Suprapubic skin (tissue), 4 donors: ENCODE results near the gene LAMA3. TPM values are rescaled to one million over a fixed set of nuclear protein-coding genes. Genes with fewer than 3 reads are reported as not detected.

Experiments used
- DNase-seq, 2 donors: peaks; one replicate each; pipeline ENCODE4 v3.0.0-alpha.2; 2019; ENCODE audit warnings: low spot score in 2 of 2
- H3K27ac ChIP-seq: fragments of 200-600 bp; sonication (generic); one replicate; pipeline ENCODE4 v1.5.1; 2019
- H3K27me3 ChIP-seq: fragments of 200-600 bp; sonication (generic); one replicate; pipeline ENCODE4 v1.5.1; 2019
- H3K36me3 ChIP-seq: fragments of 200-600 bp; sonication (generic); one replicate; pipeline ENCODE4 v1.5.1; 2019
- H3K4me1 ChIP-seq: fragments of 200-600 bp; sonication (generic); one replicate; pipeline ENCODE4 v1.5.1; 2019
- H3K4me3 ChIP-seq: fragments of 200-600 bp; sonication (generic); one replicate; pipeline ENCODE4 v1.5.1; 2019; ENCODE audit warnings: mild to moderate bottlenecking
- H3K9me3 ChIP-seq: fragments of 200-600 bp; sonication (generic); one replicate; pipeline ENCODE4 v1.5.1; 2019
- CTCF ChIP-seq, 2 donors: fragments of 200-600 bp in 1 of 2; fragments of 450-650 bp in 1 of 2; sonication (generic) in 1 of 2; IDR thresholded peaks; one replicate each; pipeline ENCODE4 v1.5.1; 2016 to 2019; ENCODE audit warnings: antibody characterized with exemption in 2 of 2, mild to moderate bottlenecking in 1 of 2, moderate library complexity in 1 of 2
- EP300 ChIP-seq: sonication (generic); formaldehyde crosslinking; IDR thresholded peaks from one replicate; pipeline ENCODE4 v1.6.1; 2017; ENCODE audit warnings: antibody characterized with exemption
- POLR2A ChIP-seq, 2 donors: fragments of 450-650 bp; IDR thresholded peaks; one replicate each; pipeline ENCODE4 v1.6.1; 2017; ENCODE audit warnings: antibody characterized with exemption in 2 of 2, mild to moderate bottlenecking in 2 of 2, moderate library complexity in 2 of 2
- POLR2AphosphoS5 ChIP-seq, 3 donors: sonication (generic); formaldehyde crosslinking; IDR thresholded peaks; one replicate each; pipeline ENCODE4 v1.6.1; 2017; ENCODE audit warnings: antibody characterized with exemption in 3 of 3
- WGBS: methylation state at CpG from one replicate; pipeline ENCODE4 v1.1.5; 2018; 5-methylcytosine and 5-hydroxymethylcytosine counted together
- total RNA-seq, 4 donors: library from RNA; depleted of rRNA; stranded (reverse); fragments of >200 nt; gene quantifications; one replicate each; pipeline ENCODE4 v1.1.0, GENCODE V29; 2016

LAMA3 gene
- total RNA-seq, 4 donors from 2014 or later: 233 to 370 (median 253) TPM

GRCh38 chr18:23853448-23854195 lies 164.4 kb downstream of the LAMA3 start:
- Histone ChIP-seq H3K36me3 (peaks cover 15% of the 10 kb centered on the region), H3K4me3 (no peak overlapping the region), H3K27ac (no peak overlapping the region), H3K9me3 (no peaks in the 10 kb centered on the region), H3K4me1 (peaks cover 8% of the 10 kb centered on the region), H3K27me3 (no peaks in the 10 kb centered on the region)
- TF ChIP-seq EP300 (no peak), POLR2A (IDR thresholded peaks at IDR 0.05) (no peak), POLR2AphosphoS5 (IDR thresholded peaks at IDR 0.05) (no peak), CTCF (IDR thresholded peaks at IDR 0.05) (no peak)
- no peak for DNase-seq
- WGBS: 85% methylated on average over 7 of the region's 8 CpGs

GRCh38 chr18:23855721-23856120 lies 166.5 kb downstream of the LAMA3 start:
- WGBS: 93% methylated on average over 5 of the region's 5 CpGs
- Histone ChIP-seq H3K4me3 (no peak overlapping the region), H3K27ac (no peak overlapping the region), H3K36me3 (peaks cover 22% of the 10 kb centered on the region), H3K27me3 (no peaks in the 10 kb centered on the region), H3K4me1 (peaks cover 8% of the 10 kb centered on the region), H3K9me3 (no peaks in the 10 kb centered on the region)
- TF ChIP-seq POLR2A (IDR thresholded peaks at IDR 0.05): no peak
- no peak for TF ChIP-seq POLR2AphosphoS5 (IDR thresholded peaks at IDR 0.05)
- no peak for TF ChIP-seq CTCF (IDR thresholded peaks at IDR 0.05)
- no peak for TF ChIP-seq EP300
- no peak for DNase-seq

- no peaks in the 10 kb centered on the region for H3K9me3 ChIP-seq
- H3K27me3 ChIP-seq: no peaks in the 10 kb centered on the region
- H3K4me3 ChIP-seq: no peak overlapping the region
- peaks cover 1% of the 10 kb centered on the region for H3K4me1 ChIP-seq
- peaks cover 25% of the 10 kb centered on the region for H3K36me3 ChIP-seq
- 59% methylated on average over 5 of the region's 5 CpGs for WGBS
- DNase-seq: no peak
- no peak overlapping the region for H3K27ac ChIP-seq
- no peak for TF ChIP-seq POLR2A (IDR thresholded peaks at IDR 0.05)
Measured at GRCh38 chr18:23856466-23857163, 167.4 kb downstream of the LAMA3 start.

GRCh38 chr18:23857164-23857552 lies 167.9 kb downstream of the LAMA3 start:
- Histone ChIP-seq H3K9me3 (no peaks in the 10 kb centered on the region), H3K27ac (no peak overlapping the region), H3K36me3 (peaks cover 30% of the 10 kb centered on the region), H3K27me3 (no peaks in the 10 kb centered on the region), H3K4me3 (no peak overlapping the region), H3K4me1 (no peaks in the 10 kb centered on the region)
- TF ChIP-seq EP300 (no peak), CTCF (IDR thresholded peaks at IDR 0.05) (no peak)
- WGBS: 82% methylated on average over 5 of the region's 5 CpGs
- no peak for DNase-seq

GRCh38 chr18:23857756-23858155 lies 168.5 kb downstream of the LAMA3 start:
- H3K36me3 ChIP-seq: peaks cover 31% of the 10 kb centered on the region
- WGBS: 82% methylated on average over 9 of the region's 9 CpGs
- H3K4me1 ChIP-seq: no peaks in the 10 kb centered on the region
- DNase-seq: no peak
- no peaks in the 10 kb centered on the region for H3K9me3 ChIP-seq
- H3K27ac ChIP-seq: no peak overlapping the region
- H3K4me3 ChIP-seq: no peak overlapping the region
- H3K27me3 ChIP-seq: no peaks in the 10 kb centered on the region
- TF ChIP-seq EP300 (no peak), CTCF (IDR thresholded peaks at IDR 0.05) (no peak), POLR2A (IDR thresholded peaks at IDR 0.05) (no peak), POLR2AphosphoS5 (IDR thresholded peaks at IDR 0.05) (no peak)
